H9 (cell line): ENCODE measurements around the gene ABCC4. TPM values are rescaled to one million over a fixed set of nuclear protein-coding genes. Genes with fewer than 3 reads are reported as not detected.

ENCODE experiments used
- DNase-seq: peaks from one replicate; pipeline ENCODE4 v3.0.0-alpha.2; 2017
- H2AFZ ChIP-seq: one replicate; pipeline ENCODE4 v1.6.1; 2013; ENCODE audit warnings: mild to moderate bottlenecking, low read length, control low read depth, moderate library complexity
- H2AK5ac ChIP-seq: 2 replicates; pipeline ENCODE4 v1.6.1; 2013; ENCODE audit warnings: low read length, control low read depth, mixed read lengths; ENCODE audit not compliant: insufficient read length
- H2BK120ac ChIP-seq: one replicate; pipeline ENCODE4 v1.6.1; 2013; ENCODE audit warnings: low read depth, mild to moderate bottlenecking, low read length, control low read depth, inconsistent platforms; ENCODE audit not compliant: poor library complexity, severe bottlenecking
- H2BK12ac ChIP-seq: 2 replicates; pipeline ENCODE4 v1.6.1; 2013; ENCODE audit warnings: low read length, control low read depth, mixed read lengths, low read depth; ENCODE audit not compliant: insufficient read length
- H2BK15ac ChIP-seq: 2 replicates; pipeline ENCODE4 v1.6.1; 2013; ENCODE audit warnings: low read depth, low read length, control low read depth
- H2BK20ac ChIP-seq: one replicate; pipeline ENCODE4 v1.6.1; 2013; ENCODE audit warnings: low read depth, mild to moderate bottlenecking, low read length, control low read depth, inconsistent platforms; ENCODE audit not compliant: poor library complexity, severe bottlenecking
- H2BK5ac ChIP-seq: 2 replicates; pipeline ENCODE4 v1.6.1; 2013; ENCODE audit warnings: low read length, control low read depth, mixed read lengths; ENCODE audit not compliant: insufficient read length
- H3K14ac ChIP-seq: 2 replicates; pipeline ENCODE4 v1.6.1; 2013; ENCODE audit warnings: low read length, control low read depth; ENCODE audit not compliant: insufficient read depth
- H3K18ac ChIP-seq: 2 replicates; pipeline ENCODE4 v1.6.1; 2013; ENCODE audit warnings: low read depth, mild to moderate bottlenecking, mixed read lengths, low read length, control low read depth; ENCODE audit not compliant: insufficient read length
- H3K23ac ChIP-seq: 2 replicates; pipeline ENCODE4 v1.6.1; 2013; ENCODE audit warnings: low read length, control low read depth, mixed read lengths, low read depth; ENCODE audit not compliant: insufficient read length
- H3K23me2 ChIP-seq: 2 replicates; pipeline ENCODE4 v1.6.1; 2013; ENCODE audit warnings: low read depth, mild to moderate bottlenecking, mixed read lengths, low read length, control low read depth; ENCODE audit not compliant: insufficient read length, poor library complexity, severe bottlenecking
- H3K27ac ChIP-seq: 2 replicates; pipeline ENCODE4 v1.5.1; 2013; ENCODE audit warnings: low read length, control low read depth, mixed read lengths, low read depth; ENCODE audit not compliant: insufficient read length
- H3K27me3 ChIP-seq: 2 replicates; pipeline ENCODE4 v1.6.1; 2013; ENCODE audit warnings: low read length, control low read depth, inconsistent platforms; ENCODE audit not compliant: insufficient read depth
- H3K4ac ChIP-seq: 2 replicates; pipeline ENCODE4 v1.6.1; 2013; ENCODE audit warnings: low read depth, mild to moderate bottlenecking, control low read depth, inconsistent platforms, low read length, moderate library complexity
- H3K4me1 ChIP-seq: 2 replicates; pipeline ENCODE4 v1.6.1; 2013; ENCODE audit warnings: low read length, control low read depth, inconsistent platforms; ENCODE audit not compliant: insufficient read depth
- H3K4me2 ChIP-seq: 2 replicates; pipeline ENCODE4 v1.6.1; 2013; ENCODE audit warnings: low read length, control low read depth, mixed read lengths; ENCODE audit not compliant: insufficient read length, insufficient read depth
- H3K56ac ChIP-seq: 2 replicates; pipeline ENCODE4 v1.6.1; 2013; ENCODE audit warnings: low read depth, mild to moderate bottlenecking, mixed read lengths, low read length, control low read depth; ENCODE audit not compliant: insufficient read length
- H3K79me1 ChIP-seq: 2 replicates; pipeline ENCODE4 v1.6.1; 2013; ENCODE audit warnings: low read depth, mild to moderate bottlenecking, moderate library complexity, low read length, control low read depth, inconsistent platforms; ENCODE audit not compliant: insufficient read depth, poor library complexity, severe bottlenecking
- H3K79me2 ChIP-seq: 2 replicates; pipeline ENCODE4 v1.6.1; 2013; ENCODE audit warnings: low read length, control low read depth, inconsistent platforms; ENCODE audit not compliant: insufficient read depth
- H3K9ac ChIP-seq: 2 replicates; pipeline ENCODE4 v1.6.1; 2013; ENCODE audit warnings: low read length, control low read depth, mixed read lengths; ENCODE audit not compliant: insufficient read length; ENCODE audit errors: extremely low read depth
- H3K9me3 ChIP-seq: one replicate; pipeline ENCODE4 v1.6.1; 2013; ENCODE audit warnings: low read depth, low read length, inconsistent platforms; ENCODE audit not compliant: control insufficient read depth
- H3T11ph ChIP-seq: one replicate; pipeline ENCODE4 v1.6.1; 2013; ENCODE audit warnings: mild to moderate bottlenecking, low read length, control low read depth, inconsistent platforms
- H4K20me1 ChIP-seq: one replicate; pipeline ENCODE4 v1.6.1; 2013; ENCODE audit not compliant: control insufficient read depth, insufficient read length, insufficient read depth
- H4K5ac ChIP-seq: 2 replicates; pipeline ENCODE4 v1.6.1; 2013; ENCODE audit warnings: low read depth, mild to moderate bottlenecking, mixed read lengths, low read length, control low read depth; ENCODE audit not compliant: insufficient read length
- H4K8ac ChIP-seq: replicated peaks from 2 replicates; pipeline ENCODE4 v1.6.1; 2013; ENCODE audit warnings: low read length, control low read depth, mixed read lengths, low read depth; ENCODE audit not compliant: insufficient read length
- H4K91ac ChIP-seq: 2 replicates; pipeline ENCODE4 v1.6.1; 2013; ENCODE audit warnings: low read depth, mild to moderate bottlenecking, moderate library complexity, mixed read lengths, low read length, control low read depth; ENCODE audit not compliant: insufficient read length
- H3K27ac Mint-ChIP-seq, 3 experiments: 2 replicates in 2 of 3; 3 replicates in 1 of 3; pipeline ENCODE4 v1.8.0; 2020 to 2021; ENCODE audit warnings: mixed read lengths in 3 of 3, mild to moderate bottlenecking in 1 of 3, moderate library complexity in 1 of 3
- H3K27me3 Mint-ChIP-seq: 2 replicates; pipeline ENCODE4 v1.8.0; 2021; ENCODE audit warnings: low read depth, mild to moderate bottlenecking, moderate library complexity, mixed read lengths
- H3K36me3 Mint-ChIP-seq, 3 experiments: 2 replicates in 2 of 3; 3 replicates in 1 of 3; pipeline ENCODE4 v1.8.0; 2020 to 2021; ENCODE audit warnings: low read depth in 3 of 3, mixed read lengths in 3 of 3; ENCODE audit not compliant: insufficient read depth in 1 of 3
- H3K4me1 Mint-ChIP-seq, 2 experiments: 2 replicates each; pipeline ENCODE4 v1.8.0; 2020; ENCODE audit warnings: mixed read lengths in 2 of 2
- H3K4me3 Mint-ChIP-seq, 2 experiments: 2 replicates in 1 of 2; 3 replicates in 1 of 2; pipeline ENCODE4 v1.8.0; 2020 to 2021; ENCODE audit warnings: mild to moderate bottlenecking in 2 of 2, mixed read lengths in 2 of 2, moderate library complexity in 1 of 2
- H3K9me3 Mint-ChIP-seq, 2 experiments: 2 replicates in 1 of 2; 3 replicates in 1 of 2; pipeline ENCODE4 v1.8.0; 2020; ENCODE audit warnings: mild to moderate bottlenecking in 2 of 2, mixed read lengths in 2 of 2, moderate library complexity in 1 of 2
- WGBS: extraction: QIAGEN DNeasy Blood & Tissue Kit; methylation state at CpG from one replicate; pipeline ENCODE4 v1.1.7; 2013; ENCODE audit warnings: missing lambda C conversion rate, low lambda C conversion rate, mixed read lengths; ENCODE audit not compliant: insufficient read length; ENCODE audit errors: extremely low coverage; 5-methylcytosine and 5-hydroxymethylcytosine counted together
- total RNA-seq: library from RNA; stranded (reverse); gene quantifications from 2 replicates; pipeline ENCODE4 v1.2.1, GENCODE V29; 2021
- TF ChIP-seq, protein P1 (sequence below): fragments of 200-600 bp; sonication (generic); conservative IDR thresholded peaks from 3 replicates; pipeline ENCODE4 v1.8.0; 2021; ENCODE audit warnings: antibody characterized with exemption, mild to moderate bottlenecking

The ABCC4 gene
- total RNA-seq, 1 experiment from 2014 or later = 5.9 TPM

DNA sequence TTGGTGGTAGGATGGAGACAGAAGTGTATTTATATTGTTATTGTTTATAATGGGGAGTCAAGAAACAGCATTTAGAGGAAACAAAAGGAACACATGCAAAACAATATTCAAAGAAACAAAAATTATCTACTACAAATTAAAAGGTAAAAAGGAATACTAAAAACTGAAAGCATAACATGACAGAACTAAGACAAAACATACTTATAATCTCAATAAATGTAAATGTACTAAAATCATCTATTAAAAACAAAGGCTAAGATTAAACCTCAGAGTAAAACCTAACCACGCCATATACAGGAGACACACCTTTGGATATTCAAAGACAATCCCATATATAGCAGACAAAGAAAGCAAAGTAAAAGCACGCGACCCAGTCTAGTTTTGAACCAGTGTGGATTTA, 273.6 kb downstream of the ABCC4 start:
- H3K27me3 ChIP-seq = no peaks in the 10 kb centered on the region
- no peak overlapping the region for H3K14ac ChIP-seq
- WGBS = no CpG with 5 or more reads among the region's 3 CpGs
- DNase-seq = no peak
- TF ChIP-seq, protein P1, sequence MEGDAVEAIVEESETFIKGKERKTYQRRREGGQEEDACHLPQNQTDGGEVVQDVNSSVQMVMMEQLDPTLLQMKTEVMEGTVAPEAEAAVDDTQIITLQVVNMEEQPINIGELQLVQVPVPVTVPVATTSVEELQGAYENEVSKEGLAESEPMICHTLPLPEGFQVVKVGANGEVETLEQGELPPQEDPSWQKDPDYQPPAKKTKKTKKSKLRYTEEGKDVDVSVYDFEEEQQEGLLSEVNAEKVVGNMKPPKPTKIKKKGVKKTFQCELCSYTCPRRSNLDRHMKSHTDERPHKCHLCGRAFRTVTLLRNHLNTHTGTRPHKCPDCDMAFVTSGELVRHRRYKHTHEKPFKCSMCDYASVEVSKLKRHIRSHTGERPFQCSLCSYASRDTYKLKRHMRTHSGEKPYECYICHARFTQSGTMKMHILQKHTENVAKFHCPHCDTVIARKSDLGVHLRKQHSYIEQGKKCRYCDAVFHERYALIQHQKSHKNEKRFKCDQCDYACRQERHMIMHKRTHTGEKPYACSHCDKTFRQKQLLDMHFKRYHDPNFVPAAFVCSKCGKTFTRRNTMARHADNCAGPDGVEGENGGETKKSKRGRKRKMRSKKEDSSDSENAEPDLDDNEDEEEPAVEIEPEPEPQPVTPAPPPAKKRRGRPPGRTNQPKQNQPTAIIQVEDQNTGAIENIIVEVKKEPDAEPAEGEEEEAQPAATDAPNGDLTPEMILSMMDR = no peak
- Mint-ChIP-seq H3K27ac (no peak overlapping the region), H3K4me1 (peaks cover 3 to 4% of the 10 kb centered on the region in 2 experiments; a peak in 3 of 4 replicates), H3K4me3 (no peak overlapping the region), H3K9me3 (no peaks in the 10 kb centered on the region), H3K36me3 (no peaks in the 10 kb centered on the region), H3K27me3 (no peaks in the 10 kb centered on the region)
- no peak overlapping the region for H2BK5ac ChIP-seq
- no peaks in the 10 kb centered on the region for H3K79me1 ChIP-seq
- no peak overlapping the region for H4K91ac ChIP-seq
- no peak overlapping the region for H4K5ac ChIP-seq
- H2BK12ac ChIP-seq = no peak overlapping the region
- no peaks in the 10 kb centered on the region for H3K23me2 ChIP-seq
- no peak overlapping the region for H2BK120ac ChIP-seq
- no peak overlapping the region for H3T11ph ChIP-seq
- no peaks in the 10 kb centered on the region for H4K20me1 ChIP-seq
- no peak overlapping the region for H3K27ac ChIP-seq
- no peaks in the 10 kb centered on the region for H3K79me2 ChIP-seq
- no peaks in the 10 kb centered on the region; the same call in 1 of the 2 replicates for H3K4me1 ChIP-seq
- H2BK15ac ChIP-seq = no peak overlapping the region
- H4K8ac ChIP-seq = no peak overlapping the region
- H2BK20ac ChIP-seq = no peak overlapping the region
- H3K9ac ChIP-seq = no peak overlapping the region
- no peak overlapping the region for H3K4ac ChIP-seq
- no peak overlapping the region for H3K18ac ChIP-seq
- no peak overlapping the region for H3K56ac ChIP-seq
- no peaks in the 10 kb centered on the region for H3K9me3 ChIP-seq
- no peak overlapping the region for H3K4me2 ChIP-seq
- H2AK5ac ChIP-seq = no peak overlapping the region
- no peak overlapping the region for H3K23ac ChIP-seq
- H2AFZ ChIP-seq = no peak overlapping the region
